Heart left ventricle (tissue), 13 donors: ENCODE measurements around the gene ATXN2.

Experiments
- CTCF ChIP-seq, 12 donors: fragments of 200-600 bp; sonication (generic) in 4 of 12; IDR thresholded peaks; one replicate each; pipeline versions ENCODE4 v1.5.0 to v1.8.0; 2018 to 2022; ENCODE audit warnings: antibody characterized with exemption in 12 of 12, mild to moderate bottlenecking in 5 of 12
- POLR2A ChIP-seq, 2 donors: fragments of 450-650 bp; IDR thresholded peaks; one replicate each; pipeline ENCODE4 v1.6.1; 2017; ENCODE audit warnings: antibody characterized with exemption in 2 of 2, mild to moderate bottlenecking in 2 of 2, moderate library complexity in 2 of 2
- donor health status: ischemic (EF 13 %, LVEDD 7.1; RV severe dilation, severe dysfunction).
- donor health status: DM: no; HTN: yes; CAD: no.
- donor health status: DM: no; HTN: no; CAD: no.
- donor health status: ischemic (EF 25% LVEDD 6.9; RV normal size, moderate dysfunction).
- donor health status: ischemic (EF 25% LVEDD 5.7; RV mildly dilated, moderate dysfunction).
- donor health status: ischemic (EF 35%, LVEDD 5.7; RV mildly dilated, moderate dysfunction).
- donor health status: nonischemic (EF 11% LVEDD 7.7; RV severe dilation, severe dysfunction).
- donor health status: DM: yes; HTN: yes; CAD: no.
- donor health status: PGD.
- donor health status: ischemic (EF 29% LVEDD 5.4; RV normal size, mild dysfunction).
- donor health status: nonischemic (EF 23%, LVEDD 6.1; RV moderate dilation, normal function).

DNA sequence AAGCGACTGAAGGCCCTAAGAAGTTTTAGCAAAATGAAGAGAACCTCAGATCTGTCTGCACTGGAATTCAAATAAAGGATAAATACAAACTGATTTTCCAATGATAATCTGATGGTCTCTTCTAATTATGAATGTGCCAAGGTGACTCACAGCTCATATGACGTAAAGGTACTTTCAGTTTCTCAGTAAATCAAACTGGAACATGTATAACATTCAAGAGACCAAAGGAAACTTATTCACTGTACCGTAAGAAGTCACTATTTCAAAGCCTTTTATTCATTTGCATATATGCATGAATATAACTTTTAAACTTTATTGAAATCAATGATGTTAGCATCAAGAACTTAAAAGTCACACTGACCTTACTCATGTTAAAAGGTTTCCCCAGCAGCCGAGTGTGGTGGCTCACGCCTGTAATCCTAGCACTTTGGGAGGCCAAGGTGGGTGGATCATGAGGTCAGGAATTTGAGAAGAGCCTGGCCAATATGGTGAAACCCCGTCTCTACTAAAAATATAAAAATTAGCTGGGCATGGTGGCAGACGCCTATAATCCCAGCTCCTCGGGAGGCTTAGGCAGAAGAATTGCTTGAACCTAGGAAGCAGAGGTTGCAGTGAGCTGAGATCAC, 52.2 kb downstream of the ATXN2 start:
- no peak for TF ChIP-seq POLR2A (IDR thresholded peaks at IDR 0.05)
- TF ChIP-seq CTCF (IDR thresholded peaks at IDR 0.05): no peak
